H1 (cell line): ENCODE data around the gene ELOVL6. TPM values are rescaled to one million over a fixed set of nuclear protein-coding genes. Genes with fewer than 3 reads are reported as not detected.

Experiments
- CTCF ChIA-PET: fragments of 300-600 bp; sonication (Branson Sonifier 250); formaldehyde crosslinking; loops from one replicate; lab custom pipeline; 2021; ENCODE audit not compliant: partially characterized antibody; lab: Charles Lee
- POLR2A ChIA-PET: fragments of 300-600 bp; sonication (Branson Sonifier 250); formaldehyde crosslinking; loops from one replicate; lab custom pipeline; 2021; ENCODE audit warnings: inconsistent platforms; ENCODE audit not compliant: partially characterized antibody; lab: Charles Lee
- DNase-seq, 2 experiments: peaks; one replicate each; pipeline versions ENCODE4 v3.0.0 to v3.0.0-alpha.2; 2010 to 2022; ENCODE audit warnings: low spot score in 2 of 2, low read depth in 1 of 2, mixed read lengths in 1 of 2
- FAIRE-seq: peaks from 2 replicates; lab custom pipeline; 2011; peaks lifted over from hg19 to GRCh38; lab: Jason Lieb, UNC
- H2AFZ ChIP-seq: 2 replicates; pipeline ENCODE4 v1.8.1; 2012; ENCODE audit warnings: low read length, inconsistent platforms
- H2AK5ac ChIP-seq: 2 replicates; pipeline ENCODE4 v1.6.1; 2013; ENCODE audit warnings: low read depth, low read length
- H2BK120ac ChIP-seq: replicated peaks from 2 replicates; pipeline ENCODE3; 2013; ENCODE audit warnings: low read depth, low read length, inconsistent platforms
- H2BK12ac ChIP-seq: 2 replicates; pipeline ENCODE4 v1.6.1; 2013; ENCODE audit warnings: low read depth, low read length
- H2BK15ac ChIP-seq: 2 replicates; pipeline ENCODE4 v1.6.1; 2013; ENCODE audit warnings: low read length
- H2BK20ac ChIP-seq: 2 replicates; pipeline ENCODE4 v1.6.1; 2013; ENCODE audit warnings: low read length
- H2BK5ac ChIP-seq: 2 replicates; pipeline ENCODE4 v1.6.1; 2013; ENCODE audit warnings: low read depth, low read length
- H3K14ac ChIP-seq: 2 replicates; pipeline ENCODE4 v1.6.1; 2013; ENCODE audit warnings: inconsistent platforms; ENCODE audit not compliant: insufficient read length
- H3K18ac ChIP-seq: 2 replicates; pipeline ENCODE4 v1.6.1; 2013; ENCODE audit warnings: low read length; ENCODE audit errors: extremely low read depth
- H3K23ac ChIP-seq: 2 replicates; pipeline ENCODE4 v1.6.1; 2013; ENCODE audit warnings: inconsistent platforms; ENCODE audit not compliant: insufficient read length
- H3K23me2 ChIP-seq: 2 replicates; pipeline ENCODE4 v1.6.1; 2013; ENCODE audit warnings: low read depth, low read length
- H3K27ac ChIP-seq: 2 replicates; pipeline ENCODE4 v1.6.1; 2011; ENCODE audit warnings: low read depth, low read length, inconsistent platforms
- H3K27me3 ChIP-seq, 4 experiments: replicated peaks in 1 of 4; 1 replicate in 1 of 4; 2 replicates in 3 of 4; pipeline versions ENCODE4 v1.6.1 to v1.8.1; 2011 to 2013; ENCODE audit warnings: low read length in 3 of 4, mild to moderate bottlenecking in 3 of 4, inconsistent platforms in 2 of 4, mixed read lengths in 2 of 4, moderate library complexity in 1 of 4; ENCODE audit not compliant: control insufficient read depth in 3 of 4, insufficient read depth in 3 of 4; ENCODE audit errors: extremely low read depth in 1 of 4
- H3K36me3 ChIP-seq, 4 experiments: 2 replicates each; pipeline versions ENCODE4 v1.6.1 to v1.8.1; 2011 to 2013; ENCODE audit warnings: mild to moderate bottlenecking in 4 of 4, low read length in 3 of 4, moderate library complexity in 2 of 4, control low read depth in 1 of 4, inconsistent platforms in 1 of 4; ENCODE audit not compliant: insufficient read depth in 4 of 4, control insufficient read depth in 2 of 4
- H3K4ac ChIP-seq: replicated peaks from 2 replicates; pipeline ENCODE3; 2013; ENCODE audit warnings: low read length, low read depth, mixed read lengths, inconsistent platforms; ENCODE audit not compliant: insufficient read length
- H3K4me1 ChIP-seq, 4 experiments: replicated peaks in 1 of 4; 1 replicate in 1 of 4; 2 replicates in 3 of 4; pipeline versions ENCODE4 v1.6.1 to v1.8.1; 2011 to 2013; ENCODE audit warnings: low read length in 3 of 4, inconsistent platforms in 2 of 4, mixed read lengths in 1 of 4; ENCODE audit not compliant: insufficient read depth in 4 of 4, control insufficient read depth in 3 of 4
- H3K4me2 ChIP-seq, 2 experiments: 2 replicates each; pipeline versions ENCODE4 v1.6.1 to v1.8.1; 2011 to 2013; ENCODE audit warnings: low read depth in 2 of 2, low read length in 2 of 2, control low read depth in 1 of 2, inconsistent platforms in 1 of 2, mild to moderate bottlenecking in 1 of 2; ENCODE audit not compliant: insufficient read depth in 1 of 2
- H3K4me3 ChIP-seq, 4 experiments: fragments of 200-600, 300-600 bp in 1 of 4; sonication (generic), shearing (Covaris generic), sonication (Bioruptor Twin) in 1 of 4; 2 replicates each; pipeline versions ENCODE4 v1.5.1 to v1.8.1; 2011 to 2016; ENCODE audit warnings: low read length in 4 of 4, low read depth in 3 of 4, control low read depth in 2 of 4, inconsistent platforms in 2 of 4, mild to moderate bottlenecking in 2 of 4, mixed read lengths in 1 of 4, moderate library complexity in 1 of 4; ENCODE audit not compliant: insufficient read depth in 2 of 4; ENCODE audit errors: extremely low read depth in 1 of 4
- H3K56ac ChIP-seq: replicated peaks from 2 replicates; pipeline ENCODE3; 2013; ENCODE audit warnings: low read depth, mild to moderate bottlenecking, mixed read lengths, low read length, inconsistent platforms; ENCODE audit not compliant: insufficient read length
- H3K79me1 ChIP-seq: 2 replicates; pipeline ENCODE4 v1.6.1; 2013; ENCODE audit warnings: low read depth, low read length, control low read depth
- H3K79me2 ChIP-seq, 2 experiments: 2 replicates each; pipeline versions ENCODE4 v1.6.1 to v1.8.1; 2012 to 2013; ENCODE audit warnings: low read length in 2 of 2, mild to moderate bottlenecking in 2 of 2, inconsistent platforms in 1 of 2; ENCODE audit not compliant: insufficient read depth in 2 of 2, control insufficient read depth in 1 of 2
- H3K9ac ChIP-seq, 4 experiments: replicated peaks in 1 of 4; 1 replicate in 1 of 4; 2 replicates in 3 of 4; pipeline versions ENCODE4 v1.6.1 to v1.8.1; 2011 to 2013; ENCODE audit warnings: low read depth in 3 of 4, low read length in 3 of 4, control low read depth in 2 of 4, mild to moderate bottlenecking in 2 of 4, moderate library complexity in 2 of 4, inconsistent platforms in 1 of 4; ENCODE audit errors: extremely low read depth in 1 of 4
- H3K9me3 ChIP-seq, 2 experiments: 2 replicates each; pipeline versions ENCODE4 v1.6.1 to v1.8.1; 2012 to 2013; ENCODE audit warnings: mild to moderate bottlenecking in 2 of 2, moderate library complexity in 2 of 2, control low read depth in 1 of 2, inconsistent platforms in 1 of 2, low read depth in 1 of 2, low read length in 1 of 2, mixed read lengths in 1 of 2; ENCODE audit not compliant: insufficient read depth in 2 of 2
- H4K20me1 ChIP-seq, 2 experiments: replicated peaks in 1 of 2; 2 replicates each; pipeline versions ENCODE3 to v1.8.1; 2011 to 2013; ENCODE audit warnings: inconsistent platforms in 2 of 2, low read length in 2 of 2, mild to moderate bottlenecking in 1 of 2; ENCODE audit not compliant: insufficient read depth in 2 of 2, control insufficient read depth in 1 of 2
- H4K5ac ChIP-seq: 2 replicates; pipeline ENCODE4 v1.6.1; 2013; ENCODE audit warnings: low read length, low read depth, mixed read lengths, inconsistent platforms; ENCODE audit not compliant: insufficient read length
- H4K8ac ChIP-seq: 2 replicates; pipeline ENCODE4 v1.8.0; 2013; ENCODE audit warnings: mild to moderate bottlenecking, moderate library complexity, low read length, inconsistent platforms; ENCODE audit not compliant: insufficient read depth; ENCODE audit errors: extremely low read depth
- H4K91ac ChIP-seq: replicated peaks from 2 replicates; pipeline ENCODE3; 2013; ENCODE audit warnings: low read length, mixed read lengths, inconsistent platforms; ENCODE audit not compliant: insufficient read length
- CHD2 ChIP-seq: IDR thresholded peaks from 2 replicates; pipeline ENCODE4 v1.6.1; 2012; ENCODE audit warnings: low read length, improper control_type of control experiment
- SIX5 ChIP-seq: IDR thresholded peaks from 2 replicates; pipeline ENCODE4 v1.6.1; 2011; ENCODE audit warnings: mild to moderate bottlenecking, low read depth, low read length
- SP4 ChIP-seq: IDR thresholded peaks from 2 replicates; pipeline ENCODE4 v1.6.1; 2012; ENCODE audit warnings: low read length, inconsistent platforms
- TBP ChIP-seq: IDR thresholded peaks from 2 replicates; pipeline ENCODE4 v1.6.1; 2011; ENCODE audit warnings: low read depth, low read length, improper control_type of control experiment
- WGBS, 2 experiments: shearing (Covaris generic) in 1 of 2; methylation state at CpG; one replicate each; pipeline versions ENCODE4 v1.1.6 to v1.1.7; 2013 to 2015; ENCODE audit warnings: low lambda C conversion rate in 2 of 2, mixed read lengths in 2 of 2, inconsistent platforms in 1 of 2, low coverage in 1 of 2, missing lambda C conversion rate in 1 of 2; ENCODE audit not compliant: insufficient replicate concordance in 2 of 2, insufficient coverage in 1 of 2, insufficient read length in 1 of 2; ENCODE audit errors: extremely low coverage in 1 of 2, missing lambda C conversion rate in 1 of 2; 5-methylcytosine and 5-hydroxymethylcytosine counted together
- polyA plus RNA-seq, 7 experiments: library from polyadenylated mRNA; depleted of rRNA in 3 of 7; stranded (reverse) in 5 of 7; unstranded in 2 of 7; fragments of >200 nt in 5 of 7; fragments of 200-250 nt in 2 of 7; gene quantifications; 1 replicate in 5 of 7; 2 replicates in 1 of 7; 4 replicates in 1 of 7; pipeline versions ENCODE4 v1.2.1 to v1.2.3, GENCODE V29; 2011 to 2013; ENCODE audit warnings: missing spikeins in 2 of 7, mixed read lengths in 2 of 7
- total RNA-seq: library from RNA; stranded (reverse); fragmentation: NEBNext Ultra II Directional; extraction: Animal tissue kit (Norgen Biotek cat#: 25700); gene quantifications from 2 replicates; pipeline ENCODE4 v1.2.1, GENCODE V29; 2021

The ELOVL6 gene
- total and polyA plus RNA-seq, 2 of the 8 experiments (the other 6 are each of a cell fraction or from before 2014, with no cell fraction given) = 27.8 to 86.6 TPM

- H3K4me2 ChIP-seq = no peak overlapping the region
- ChIA-PET POLR2A (no interaction called here), CTCF (interaction anchor here (1.1 to 1.9 kb wide), 2 partner anchors 206 to 285 kb away, joined by 3 read pairs; no protein-coding TSS in a partner anchor)
- no peak overlapping the region for H3K14ac ChIP-seq
- H2BK12ac ChIP-seq = no peak overlapping the region
- H3K27me3 ChIP-seq = no peaks in the 10 kb centered on the region
- H4K20me1 ChIP-seq = no peaks in the 10 kb centered on the region
- H3K23me2 ChIP-seq = no peaks in the 10 kb centered on the region
- no peaks in the 10 kb centered on the region for H3K79me1 ChIP-seq
- 100% methylated on average over 2 of the region's 2 CpGs; no CpG with 5 or more reads in 1 of the 2 experiments for WGBS, 2 experiments
- H3K4me3 ChIP-seq = no peak overlapping the region
- no peak overlapping the region for H4K91ac ChIP-seq
- no peak overlapping the region for H4K8ac ChIP-seq
- H2BK15ac ChIP-seq = no peak overlapping the region
- H3K9me3 ChIP-seq = no peaks in the 10 kb centered on the region
- no peak overlapping the region for H3K23ac ChIP-seq
- no peak overlapping the region for H2BK20ac ChIP-seq
- H3K4me1 ChIP-seq = no peaks in the 10 kb centered on the region
- H4K5ac ChIP-seq = no peak overlapping the region
- no peak for FAIRE-seq
- no peaks in the 10 kb centered on the region for H3K79me2 ChIP-seq
- no peak overlapping the region for H2BK5ac ChIP-seq
- H3K9ac ChIP-seq = no peak overlapping the region
- H3K27ac ChIP-seq = no peak overlapping the region
- no peak overlapping the region for H3K56ac ChIP-seq
- H3K36me3 ChIP-seq = no peaks in the 10 kb centered on the region; a peak in 1 of 8 replicates
- no peak overlapping the region for H2AFZ ChIP-seq
- no peak overlapping the region for H3K4ac ChIP-seq
- no peak for DNase-seq
- H2AK5ac ChIP-seq = no peak overlapping the region
- no peak overlapping the region for H3K18ac ChIP-seq
- H2BK120ac ChIP-seq = no peak overlapping the region
- TF ChIP-seq CHD2 (no peak), SIX5 (no peak), TBP (no peak), SP4 (no peak)
Measured at GRCh38 chr4:110224142-110224541, 25.7 kb upstream of the ELOVL6 start.
